Brain pericyte (primary cell): ENCODE results near the gene THBS4.

Experiments used
- DNase-seq: peaks from one replicate; pipeline ENCODE4 v3.0.0-alpha.2; 2012; ENCODE audit warnings: low read depth, low spot score

Gene THBS4

DNA sequence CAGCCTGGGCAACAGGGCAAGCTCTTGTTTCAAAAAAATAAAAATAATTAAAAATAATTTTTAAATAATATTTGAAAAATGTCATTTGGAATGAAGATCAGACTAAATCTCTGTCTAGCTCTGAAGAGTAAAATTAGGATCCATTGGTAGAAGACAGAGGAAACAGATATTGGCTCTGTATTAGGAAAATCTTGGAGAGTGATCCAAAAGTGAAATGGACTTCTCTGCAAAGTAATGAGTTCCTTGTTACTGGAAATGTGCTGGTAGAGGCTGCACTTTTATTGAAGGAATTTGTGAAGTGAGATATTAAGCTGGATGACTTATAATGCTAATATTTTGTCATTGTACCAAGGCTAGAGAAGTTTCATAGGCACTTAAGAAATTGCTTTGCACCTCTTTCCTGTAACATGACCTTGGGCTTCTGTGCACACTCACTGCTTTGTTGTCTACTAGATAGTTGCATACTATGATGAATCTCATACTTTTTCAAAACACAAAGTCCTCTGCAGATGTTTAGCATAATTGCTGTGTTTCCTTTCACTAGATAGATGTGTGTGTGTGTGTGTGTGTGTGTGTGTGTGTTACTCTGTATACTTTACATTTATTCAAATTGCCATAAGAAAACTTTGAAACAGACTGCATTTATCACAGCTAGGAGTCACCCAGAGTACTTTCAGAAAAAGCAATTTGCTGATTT, 13.1 kb downstream of the THBS4 start:
- no peak for DNase-seq

DNA sequence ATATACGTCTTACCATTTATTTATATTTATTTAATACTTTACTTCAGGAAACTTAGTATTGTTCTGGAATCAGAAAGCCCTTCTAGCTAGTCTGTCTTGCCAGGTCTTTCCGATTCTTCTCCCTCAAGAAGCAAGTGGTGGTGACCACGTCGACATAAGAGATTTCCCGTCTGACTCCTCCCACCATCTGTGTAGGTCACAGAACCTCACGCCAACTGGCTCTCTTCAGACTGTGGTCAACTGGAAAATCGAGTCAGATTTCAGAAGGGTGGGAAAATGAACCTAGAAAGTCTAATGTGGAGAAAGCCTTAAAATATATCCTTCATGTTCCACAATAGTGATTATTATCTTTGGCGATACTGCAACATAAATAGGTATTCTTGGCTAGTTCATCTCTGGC, 17.3 kb downstream of the THBS4 start:
- no peak for DNase-seq

GRCh38 chr5:80054682-80055081, 19.5 kb downstream of the THBS4 start:
- no peak for DNase-seq

DNA sequence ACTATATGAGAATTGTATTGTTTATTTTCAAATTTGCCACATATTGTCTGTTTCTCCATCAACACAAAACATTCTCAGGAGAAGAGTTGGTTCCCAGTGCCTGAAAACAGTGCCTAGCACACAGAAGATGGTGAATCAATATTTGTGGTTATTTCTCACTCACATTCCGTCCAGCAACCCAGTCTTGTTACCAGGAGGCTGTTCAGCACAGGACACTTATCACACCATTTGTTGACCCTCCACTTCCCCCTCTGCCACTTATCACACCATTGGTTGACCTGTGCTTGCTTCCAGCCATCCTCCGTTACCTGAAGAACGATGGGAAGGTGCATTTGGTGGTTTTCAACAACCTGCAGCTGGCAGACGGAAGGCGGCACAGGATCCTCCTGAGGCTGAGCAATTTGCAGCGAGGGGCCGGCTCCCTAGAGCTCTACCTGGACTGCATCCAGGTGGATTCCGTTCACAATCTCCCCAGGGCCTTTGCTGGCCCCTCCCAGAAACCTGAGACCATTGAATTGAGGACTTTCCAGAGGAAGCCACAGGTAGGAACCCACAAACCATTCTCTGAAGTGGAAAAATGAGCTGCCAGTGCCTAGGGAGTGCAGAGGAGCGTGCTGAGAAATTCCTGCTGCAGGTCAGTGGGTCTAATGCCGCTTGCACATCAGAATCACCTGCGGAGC, 20.5 kb downstream of the THBS4 start:
- DNase-seq: no peak

DNA sequence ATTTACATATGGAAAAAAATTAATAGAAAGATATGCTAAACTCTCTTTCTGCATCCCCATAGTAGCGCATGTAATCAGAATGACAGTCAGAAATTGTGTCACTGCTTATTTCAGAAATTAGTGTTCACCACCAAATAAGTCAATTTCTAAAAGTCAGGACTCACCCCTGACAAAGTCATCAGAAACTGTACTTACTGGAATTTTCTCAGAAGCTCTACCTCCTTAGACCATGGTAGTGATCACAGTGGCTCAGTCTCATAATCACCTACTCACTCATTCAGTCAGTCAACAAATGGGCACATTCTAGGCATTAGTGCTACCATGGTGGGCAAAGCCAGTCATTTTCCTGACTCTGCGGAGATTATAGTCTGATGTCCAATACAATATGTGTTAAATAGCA, 22.0 kb downstream of the THBS4 start:
- DNase-seq: no peak

DNA sequence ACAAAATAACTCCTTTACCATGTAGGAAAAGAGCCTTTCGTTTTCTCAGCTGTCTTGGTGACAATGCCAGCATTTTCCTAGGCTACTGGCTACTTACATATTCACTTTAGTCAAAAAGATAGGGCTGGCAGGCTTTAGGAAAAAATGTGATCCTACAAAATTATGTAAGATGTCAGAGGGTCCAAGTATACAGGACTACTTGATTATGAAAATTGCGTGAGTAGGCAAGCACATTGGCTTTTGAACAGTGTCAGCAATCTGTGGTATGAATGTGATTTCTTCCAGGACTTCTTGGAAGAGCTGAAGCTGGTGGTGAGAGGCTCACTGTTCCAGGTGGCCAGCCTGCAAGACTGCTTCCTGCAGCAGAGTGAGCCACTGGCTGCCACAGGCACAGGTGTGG, 22.8 kb downstream of the THBS4 start:
- no peak for DNase-seq

- no peak for DNase-seq
These were observed 24.3 kb downstream of the THBS4 start for GRCh38 chr5:80059354-80059980.

DNA sequence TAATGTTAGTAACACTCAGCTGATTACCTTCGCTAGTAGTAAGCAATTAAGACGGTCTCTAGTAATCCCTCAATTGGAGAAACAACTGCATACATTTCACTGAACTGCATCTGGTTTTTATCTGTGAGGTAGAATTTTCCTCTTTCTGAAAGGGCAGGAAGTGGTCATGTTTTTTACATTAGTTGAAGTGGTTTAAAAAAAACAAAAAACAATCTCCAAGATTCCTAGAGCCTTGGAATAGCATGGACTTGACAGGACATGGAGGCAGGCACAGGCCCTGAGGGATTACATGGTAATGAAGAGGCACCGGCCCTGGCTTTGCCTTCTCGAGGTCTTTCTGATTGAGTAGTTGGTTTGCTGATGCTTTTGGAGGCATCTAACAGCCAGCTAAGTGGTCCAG, 25.8 kb downstream of the THBS4 start:
- no peak for DNase-seq

GRCh38 chr5:80061547-80061946, 26.4 kb downstream of the THBS4 start:
- DNase-seq: no peak

DNA sequence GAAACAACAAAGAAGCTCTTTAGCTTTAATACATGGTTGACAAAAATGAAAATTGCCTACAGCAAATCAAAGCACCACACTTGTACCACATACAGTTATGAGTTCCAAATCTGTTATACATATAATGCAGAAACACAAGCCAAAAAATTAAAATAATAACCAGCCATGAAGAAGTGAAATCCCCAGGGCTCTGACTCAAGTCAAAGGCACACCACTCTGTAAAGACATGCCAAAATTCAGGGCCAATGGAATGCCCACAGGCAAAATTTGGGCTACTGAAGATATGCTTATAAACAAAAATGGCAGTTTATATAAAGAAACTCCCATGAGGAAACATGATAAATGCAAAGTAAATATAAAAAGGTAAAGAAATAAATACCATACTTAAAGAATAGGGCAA, 29.0 kb downstream of the THBS4 start:
- no peak for DNase-seq

DNA sequence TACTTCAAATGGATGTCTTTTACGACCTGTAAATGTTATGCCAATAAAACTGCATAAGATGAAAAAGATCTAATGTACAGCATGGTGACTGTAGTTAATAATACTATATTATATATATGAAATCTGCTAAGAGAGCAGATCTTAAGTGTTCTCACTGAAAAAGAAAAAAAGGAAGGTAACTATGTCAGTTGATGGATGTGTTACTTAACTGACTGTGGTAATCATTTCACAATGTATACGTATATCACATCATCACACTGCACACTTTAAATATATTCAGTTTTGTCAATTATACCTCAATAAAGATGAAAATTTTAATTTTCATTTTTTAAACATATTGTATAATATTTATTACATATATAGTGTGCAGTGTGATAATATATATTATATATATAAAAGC, 31.9 kb downstream of the THBS4 start:
- no peak for DNase-seq

- no peak for DNase-seq
These were observed 32.5 kb downstream of the THBS4 start for GRCh38 chr5:80067531-80068245.

- DNase-seq: no peak
These were observed 33.1 kb downstream of the THBS4 start for GRCh38 chr5:80068246-80068636.

DNA sequence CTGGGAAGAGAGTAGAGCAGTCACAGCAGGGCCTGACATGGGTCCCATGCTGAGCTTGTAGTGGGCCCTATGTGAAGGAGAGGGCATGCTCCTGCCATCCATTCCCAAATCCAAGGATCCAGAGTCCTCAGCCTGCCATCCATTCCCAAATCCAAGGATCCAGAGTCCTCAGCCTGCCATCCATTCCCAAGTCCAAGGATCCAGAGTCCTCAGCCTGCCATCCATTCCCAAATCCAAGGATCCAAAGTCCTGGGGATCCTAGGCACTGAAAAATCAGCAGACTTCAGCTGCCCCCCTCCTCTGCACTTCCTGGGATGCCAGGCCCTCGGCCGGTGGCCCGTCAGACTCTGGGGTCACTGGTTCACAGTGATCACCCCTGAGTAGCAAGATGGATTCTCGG, 33.6 kb downstream of the THBS4 start:
- no peak for DNase-seq

- no peak for DNase-seq
These were observed 34.2 kb downstream of the THBS4 start for GRCh38 chr5:80069251-80069800.

GRCh38 chr5:80069918-80070318, 34.8 kb downstream of the THBS4 start:
- DNase-seq: no peak

- DNase-seq: no peak
These were observed 35.3 kb downstream of the THBS4 start for GRCh38 chr5:80070338-80071056.

DNA sequence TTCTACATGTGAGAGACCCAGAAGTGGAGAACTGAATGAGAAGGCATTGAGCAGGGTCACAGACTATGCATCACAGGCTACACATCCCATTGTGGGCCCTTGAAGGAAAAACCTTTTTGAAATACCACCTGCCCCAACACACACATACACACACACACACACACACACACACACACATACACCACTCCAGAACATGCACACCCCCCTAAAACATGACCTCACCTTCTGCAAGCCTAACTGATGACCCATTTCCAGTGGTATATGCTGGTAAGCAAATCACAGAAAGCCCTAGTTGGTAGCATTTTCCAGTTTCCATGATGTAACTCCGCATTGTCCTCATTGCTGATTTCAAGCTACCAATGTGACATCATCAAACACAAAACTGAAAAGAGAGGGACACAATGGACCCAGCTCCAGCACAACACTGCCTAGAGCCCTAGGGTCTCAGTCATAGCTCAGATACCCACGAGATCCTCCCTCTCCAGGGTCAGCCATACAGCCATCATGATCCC, 36.4 kb downstream of the THBS4 start:
- DNase-seq: no peak

DNA sequence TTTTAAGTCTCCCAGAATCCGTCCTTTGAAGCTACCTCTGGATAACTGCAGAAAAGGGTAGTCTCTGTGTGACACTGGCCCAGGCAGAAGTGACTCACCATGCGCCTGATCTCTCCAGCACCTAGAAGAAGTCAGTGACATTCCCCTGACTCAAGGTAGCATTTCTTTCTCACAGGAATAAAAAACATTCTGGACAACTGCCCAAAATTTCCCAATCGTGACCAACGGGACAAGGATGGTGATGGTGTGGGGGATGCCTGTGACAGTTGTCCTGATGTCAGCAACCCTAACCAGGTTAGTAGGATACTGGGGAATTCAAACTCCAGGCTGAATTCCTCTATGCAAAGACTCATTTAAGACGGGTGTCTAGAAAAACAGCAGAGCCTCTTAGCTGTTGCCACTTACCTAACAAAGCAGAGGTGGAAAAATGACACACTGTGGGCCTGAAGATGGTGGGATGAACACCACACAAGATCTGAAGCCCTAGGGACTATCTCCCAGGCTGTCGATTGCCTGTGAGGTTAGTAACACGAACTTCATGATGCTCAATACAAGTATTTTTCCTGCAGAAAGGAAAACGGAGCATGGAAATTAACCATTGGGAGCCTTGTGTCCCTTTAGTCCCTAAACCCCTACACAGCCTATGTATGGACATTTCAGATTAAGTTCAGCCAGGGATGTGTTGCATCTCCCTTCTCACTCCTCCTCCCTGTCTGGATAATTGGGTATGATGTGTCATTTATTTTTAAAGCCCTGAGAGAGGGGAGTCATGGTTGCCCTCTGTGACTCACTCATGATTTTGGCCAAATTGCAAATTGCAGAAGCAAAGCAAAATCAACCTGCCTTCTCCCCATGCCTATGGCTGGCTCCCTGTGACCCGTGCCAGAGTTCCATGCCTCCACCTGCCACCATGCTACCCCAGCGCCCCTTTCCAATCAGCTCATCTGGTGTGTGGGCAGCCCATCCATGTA, 37.2 kb downstream of the THBS4 start:
- DNase-seq: no peak
